ENCODE measurements around the gene TMEM63A. TPM values are rescaled to one million over a fixed set of nuclear protein-coding genes. Genes with fewer than 3 reads are reported as not detected.

TMEM63A gene
- total and polyA plus RNA-seq, 2 experiments from 2014 or later = 11.9 to 13.5 TPM

GRCh38 chr1:225865514-225865913 lies 16.7 kb downstream of the TMEM63A start:
- no peak overlapping the region for H2AFZ ChIP-seq
- H3K36me3 ChIP-seq (ENCODE audit: low read depth) = no peaks in the 10 kb centered on the region; the same call in 1 of the 2 replicates

GRCh38 chr1:225863167-225863566 lies 19.0 kb downstream of the TMEM63A start:
- Histone ChIP-seq H3K9ac (no peak overlapping the region), H4K20me1 (ENCODE audit: insufficient read depth) (no peaks in the 10 kb centered on the region), H3K9me2 (ENCODE audit: insufficient read depth) (no peaks in the 10 kb centered on the region), H3K27ac (no peak overlapping the region), H3K9me3 (ENCODE audit: low read depth) (no peaks in the 10 kb centered on the region), H3K4me2 (ENCODE audit: unreplicated experiment) (no peak overlapping the region), H3K79me2 (ENCODE audit: insufficient read depth) (no peaks in the 10 kb centered on the region), H3K27me3 (replicated peaks; ENCODE audit: insufficient read depth) (no peaks in the 10 kb centered on the region), H2AFZ (no peak overlapping the region), H3K36me3 (ENCODE audit: low read depth) (no peaks in the 10 kb centered on the region; the same call in 1 of the 2 replicates), H3K4me3 (no peak overlapping the region), H3F3A (ENCODE audit: insufficient read depth) (no peaks in the 10 kb centered on the region), H3K4me1 (ENCODE audit: insufficient read depth) (no peaks in the 10 kb centered on the region)
- WGBS, 2 experiments (ENCODE audit: low coverage in 1 of 2, low lambda C conversion rate in 2 of 2, missing lambda C conversion rate in 2 of 2) = 83 to 91% methylated on average over 5 of the region's 5 CpGs
- no peak for DNase-seq
- no peak for TF ChIP-seq EZH2 (IDR thresholded peaks at IDR 0.05; ENCODE audit: insufficient read depth, poor library complexity, severe bottlenecking)
- TF ChIP-seq EZH2phosphoT487 (IDR thresholded peaks at IDR 0.05; ENCODE audit: insufficient read depth, low read depth) = no peak
- in situ Hi-C loops (cut with MboI) = no loop called here

More at GRCh38 chr1:225865514-225865913, 16.7 kb downstream of the TMEM63A start:
- H3K9me3 ChIP-seq (ENCODE audit: low read depth) = no peaks in the 10 kb centered on the region
- no peaks in the 10 kb centered on the region for H3F3A ChIP-seq (ENCODE audit: insufficient read depth)
- H4K20me1 ChIP-seq (ENCODE audit: insufficient read depth) = no peaks in the 10 kb centered on the region
- no peaks in the 10 kb centered on the region for H3K9me2 ChIP-seq (ENCODE audit: insufficient read depth)
- no peak overlapping the region for H3K4me3 ChIP-seq
- DNase-seq = no peak
- in situ Hi-C loops (cut with MboI) = no loop called here
- WGBS, 2 experiments (ENCODE audit: low coverage in 1 of 2, low lambda C conversion rate in 2 of 2, missing lambda C conversion rate in 2 of 2) = 90 to 91% methylated on average over 12 to 13 of the region's 13 CpGs
- no peaks in the 10 kb centered on the region for H3K79me2 ChIP-seq (ENCODE audit: insufficient read depth)
- H3K4me1 ChIP-seq (ENCODE audit: insufficient read depth) = no peaks in the 10 kb centered on the region
- no peaks in the 10 kb centered on the region for H3K27me3 ChIP-seq (replicated peaks; ENCODE audit: insufficient read depth)
- H3K9ac ChIP-seq = no peak overlapping the region
- TF ChIP-seq EZH2 (IDR thresholded peaks at IDR 0.05; ENCODE audit: insufficient read depth, poor library complexity, severe bottlenecking) (no peak), EZH2phosphoT487 (IDR thresholded peaks at IDR 0.05; ENCODE audit: insufficient read depth, low read depth) (no peak)
- no peak overlapping the region for H3K27ac ChIP-seq
- no peak overlapping the region for H3K4me2 ChIP-seq (ENCODE audit: unreplicated experiment)

GRCh38 chr1:225862581-225862950 lies 19.6 kb downstream of the TMEM63A start:
- H3K4me3 ChIP-seq = no peak overlapping the region
- TF ChIP-seq EZH2 (IDR thresholded peaks at IDR 0.05; ENCODE audit: insufficient read depth, poor library complexity, severe bottlenecking) (no peak), EZH2phosphoT487 (IDR thresholded peaks at IDR 0.05; ENCODE audit: insufficient read depth, low read depth) (no peak)
- no peak for DNase-seq
- H3K27me3 ChIP-seq (replicated peaks; ENCODE audit: insufficient read depth) = no peaks in the 10 kb centered on the region
- H2AFZ ChIP-seq = no peak overlapping the region
- no peaks in the 10 kb centered on the region for H3K4me1 ChIP-seq (ENCODE audit: insufficient read depth)
- H3K9me3 ChIP-seq (ENCODE audit: low read depth) = no peaks in the 10 kb centered on the region
- 88 to 94% methylated on average over 13 of the region's 13 CpGs for WGBS, 2 experiments (ENCODE audit: low coverage in 1 of 2, low lambda C conversion rate in 2 of 2, missing lambda C conversion rate in 2 of 2)
- H3K36me3 ChIP-seq (ENCODE audit: low read depth) = no peaks in the 10 kb centered on the region; the same call in 1 of the 2 replicates
- no peaks in the 10 kb centered on the region for H4K20me1 ChIP-seq (ENCODE audit: insufficient read depth)
- in situ Hi-C loops (cut with MboI) = no loop called here
- H3K9ac ChIP-seq = no peak overlapping the region
- no peaks in the 10 kb centered on the region for H3K9me2 ChIP-seq (ENCODE audit: insufficient read depth)
- H3K4me2 ChIP-seq (ENCODE audit: unreplicated experiment) = no peak overlapping the region
- no peaks in the 10 kb centered on the region for H3F3A ChIP-seq (ENCODE audit: insufficient read depth)
- H3K27ac ChIP-seq = no peak overlapping the region
- no peaks in the 10 kb centered on the region for H3K79me2 ChIP-seq (ENCODE audit: insufficient read depth)

GRCh38 chr1:225861834-225862580 lies 20.2 kb downstream of the TMEM63A start:
- TF ChIP-seq EZH2phosphoT487 (IDR thresholded peaks at IDR 0.05; ENCODE audit: insufficient read depth, low read depth) (no peak), EZH2 (IDR thresholded peaks at IDR 0.05; ENCODE audit: insufficient read depth, poor library complexity, severe bottlenecking) (no peak)
- no peaks in the 10 kb centered on the region for H3K9me2 ChIP-seq (ENCODE audit: insufficient read depth)
- H3K9ac ChIP-seq = no peak overlapping the region
- no peaks in the 10 kb centered on the region for H3K79me2 ChIP-seq (ENCODE audit: insufficient read depth)
- H3K27me3 ChIP-seq (replicated peaks; ENCODE audit: insufficient read depth) = no peaks in the 10 kb centered on the region
- no peak overlapping the region for H2AFZ ChIP-seq
- H4K20me1 ChIP-seq (ENCODE audit: insufficient read depth) = no peaks in the 10 kb centered on the region
- H3K4me3 ChIP-seq = no peak overlapping the region
- DNase-seq = no peak
- no peaks in the 10 kb centered on the region for H3F3A ChIP-seq (ENCODE audit: insufficient read depth)
- H3K4me1 ChIP-seq (ENCODE audit: insufficient read depth) = no peaks in the 10 kb centered on the region
- 94 to 96% methylated on average over 13 of the region's 13 CpGs for WGBS, 2 experiments (ENCODE audit: low coverage in 1 of 2, low lambda C conversion rate in 2 of 2, missing lambda C conversion rate in 2 of 2)
- H3K27ac ChIP-seq = no peak overlapping the region
- in situ Hi-C loops (cut with MboI) = no loop called here
- H3K4me2 ChIP-seq (ENCODE audit: unreplicated experiment) = no peak overlapping the region
- no peaks in the 10 kb centered on the region for H3K9me3 ChIP-seq (ENCODE audit: low read depth)
- H3K36me3 ChIP-seq (ENCODE audit: low read depth) = no peaks in the 10 kb centered on the region; the same call in 1 of the 2 replicates
